NCI-H1694 (cell line): Measurements from ENCODE around the gene CORO2B.
"Not testable (repeated sequence)": the region's sequence is repeated elsewhere in the genome, so short reads cannot be mapped to it uniquely, and the experiment has no call there.

Experiments used
- DNase-seq: peaks from one replicate; lab custom pipeline; 2025; lab: John Stamatoyannopoulos, UW

The CORO2B gene

DNA sequence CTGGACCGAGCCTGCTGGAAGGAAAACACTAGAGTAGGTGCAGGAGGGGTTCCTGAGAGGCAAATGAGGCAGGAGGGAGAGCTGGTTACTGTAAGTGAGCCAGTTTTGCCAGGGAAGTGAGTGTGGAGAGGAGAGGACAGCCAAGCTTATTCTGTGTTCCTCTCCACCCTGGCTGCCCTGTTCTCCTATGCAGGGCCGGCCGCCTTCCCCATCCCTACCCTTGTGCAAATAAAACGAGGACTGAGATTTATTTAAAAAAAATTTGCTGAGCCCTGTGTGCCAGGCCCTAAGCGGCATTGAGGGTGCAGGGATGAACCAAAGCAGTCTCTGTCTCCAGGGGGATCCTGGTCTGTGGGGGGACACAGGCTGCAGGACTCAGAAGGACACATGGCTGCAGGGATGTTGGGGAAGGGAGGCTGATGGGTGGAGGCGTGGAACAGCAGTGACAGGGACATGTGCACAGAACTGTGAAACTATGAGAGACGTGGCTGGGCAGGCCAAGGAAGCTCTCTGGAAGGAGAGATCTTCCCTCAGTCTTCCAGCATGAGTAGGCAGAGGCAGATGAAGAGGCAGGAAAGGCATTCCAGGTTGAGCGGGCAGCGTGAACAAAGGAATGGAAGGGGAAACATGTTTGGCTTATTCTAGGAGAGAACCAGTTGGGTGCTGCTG lies 12.1 kb downstream of the CORO2B start:
- no peak for DNase-seq

- no peak for DNase-seq
Measured at GRCh38 chr15:68592054-68592453, 13.3 kb downstream of the CORO2B start.

GRCh38 chr15:68592544-68592943 lies 13.8 kb downstream of the CORO2B start:
- no peak for DNase-seq

DNA sequence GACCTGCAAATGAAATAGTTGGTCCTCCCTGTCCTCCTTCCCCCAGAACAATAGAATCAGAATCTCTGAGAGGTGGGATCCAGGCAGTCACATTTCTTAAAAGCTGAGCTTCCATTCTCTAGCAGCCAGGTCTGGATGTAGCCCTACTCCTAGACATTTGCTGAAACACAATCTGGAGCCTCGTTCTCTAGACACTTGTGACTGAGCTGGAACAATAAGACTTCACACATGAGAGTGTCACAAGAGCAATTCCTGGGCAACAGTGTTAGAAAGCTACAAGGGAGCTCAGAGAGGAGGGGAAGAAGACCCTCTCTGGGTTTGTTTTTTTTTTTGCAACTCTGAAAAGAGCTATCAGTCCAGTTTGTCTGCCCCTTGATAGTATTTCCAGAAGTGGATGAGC lies 14.5 kb downstream of the CORO2B start:
- no peak for DNase-seq

GRCh38 chr15:68593828-68594532 lies 15.2 kb downstream of the CORO2B start:
- no peak for DNase-seq

DNA sequence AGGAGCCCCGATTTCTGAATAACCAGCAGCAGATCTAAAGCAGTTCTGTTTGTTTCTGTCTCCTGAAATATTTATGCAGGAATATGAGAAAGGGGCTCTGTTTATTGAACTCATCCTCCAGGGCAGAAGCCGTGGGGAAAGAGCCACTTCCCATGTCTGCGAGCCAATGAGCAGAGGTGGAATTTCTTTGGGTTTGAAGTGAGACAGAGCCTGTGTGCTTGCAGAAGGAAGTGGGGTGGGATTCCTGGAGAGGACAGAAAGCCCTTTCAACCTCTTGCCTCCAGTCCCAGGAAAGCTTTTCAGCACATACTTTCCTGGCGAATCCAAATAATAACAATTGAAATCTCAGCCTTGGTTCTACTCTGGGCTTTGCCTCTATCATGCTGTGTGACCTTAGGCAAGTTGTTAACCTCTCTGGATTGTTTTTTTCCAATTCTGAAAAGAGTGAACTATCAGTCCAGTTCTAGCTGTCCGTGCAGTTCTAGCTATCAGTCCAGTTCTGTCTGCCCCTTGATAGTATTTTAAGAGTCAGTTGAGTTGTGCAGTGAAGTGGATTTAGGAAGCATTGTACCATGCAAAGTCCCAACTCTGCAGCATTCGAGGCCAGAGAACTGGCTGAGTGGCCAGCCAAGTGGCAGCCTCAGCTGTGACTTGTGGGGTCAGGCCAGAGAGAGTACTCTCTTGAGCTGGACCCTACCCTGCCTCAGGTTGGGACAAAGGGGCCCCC lies 15.9 kb downstream of the CORO2B start:
- DNase-seq, result no peak

- DNase-seq, result no peak
Measured at GRCh38 chr15:68595260-68595564, 16.4 kb downstream of the CORO2B start.

GRCh38 chr15:68595761-68596160 lies 17.0 kb downstream of the CORO2B start:
- no peak for DNase-seq

- DNase-seq, result no peak
Measured at GRCh38 chr15:68596691-68597090, 17.9 kb downstream of the CORO2B start.

DNA sequence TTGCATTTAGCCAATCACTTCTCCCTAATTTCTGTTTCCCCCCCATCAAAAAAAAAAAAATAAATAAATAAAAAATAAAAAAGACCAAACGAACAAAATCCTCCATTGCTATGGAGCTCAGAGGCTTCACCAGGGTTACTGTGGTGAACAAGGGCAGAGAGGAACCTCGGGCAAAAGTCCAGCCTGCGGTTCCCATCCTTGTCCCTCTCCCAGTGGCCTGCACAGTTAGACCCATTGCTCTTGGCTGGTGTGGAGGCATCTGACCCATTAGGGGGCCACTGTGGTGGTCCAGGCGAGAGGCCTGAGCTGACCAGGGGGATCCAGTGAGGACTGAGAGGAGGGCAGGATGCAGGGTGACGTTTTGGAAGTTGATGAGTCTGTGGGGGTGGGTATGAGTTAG lies 18.8 kb downstream of the CORO2B start:
- no peak for DNase-seq

GRCh38 chr15:68598171-68599152 lies 19.7 kb downstream of the CORO2B start:
- no peak for DNase-seq

DNA sequence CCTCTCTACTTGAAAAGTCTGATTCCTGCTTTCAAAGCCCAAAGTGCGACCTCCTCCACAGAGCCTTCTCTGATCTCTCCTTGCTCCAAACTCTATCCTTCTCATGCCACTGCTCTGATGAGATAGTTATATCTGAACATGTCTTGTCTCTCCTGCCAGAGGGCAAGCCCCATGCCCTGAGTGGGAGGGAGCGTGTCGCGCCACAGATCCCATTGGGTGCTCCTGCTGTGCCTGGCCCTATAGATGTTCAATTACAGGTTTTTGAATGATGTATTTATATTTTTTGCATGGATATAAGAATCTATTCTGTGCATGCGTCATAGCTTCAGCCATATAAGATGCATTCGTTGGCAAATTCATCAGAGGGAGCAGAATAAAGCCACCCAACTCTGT lies 20.4 kb downstream of the CORO2B start:
- DNase-seq, result no peak

DNA sequence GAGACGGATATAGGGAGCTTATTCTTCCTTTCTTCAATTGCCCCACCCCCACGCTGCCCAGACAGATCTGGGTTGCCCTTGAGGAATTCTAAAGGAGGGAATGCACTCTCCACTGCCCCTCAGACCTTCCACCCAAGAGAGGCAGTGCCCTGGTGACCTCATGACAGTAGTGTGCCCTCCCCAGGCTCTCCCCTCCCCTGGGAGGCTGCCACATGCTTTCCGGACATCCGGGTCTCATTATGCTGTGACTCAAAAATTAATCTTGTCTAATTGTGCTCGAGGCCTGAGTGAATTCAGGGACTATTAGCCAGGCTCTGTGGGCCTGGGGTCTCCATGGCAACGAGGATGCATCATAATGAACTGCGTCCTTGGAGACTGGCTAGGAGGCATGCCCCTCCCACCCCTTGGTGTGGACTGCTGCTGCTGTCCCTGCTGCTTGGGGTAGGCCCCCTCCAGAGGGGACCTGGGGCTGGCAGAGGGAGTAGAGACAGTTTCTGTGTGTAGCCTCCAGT lies 20.8 kb downstream of the CORO2B start:
- DNase-seq, result no peak

DNA sequence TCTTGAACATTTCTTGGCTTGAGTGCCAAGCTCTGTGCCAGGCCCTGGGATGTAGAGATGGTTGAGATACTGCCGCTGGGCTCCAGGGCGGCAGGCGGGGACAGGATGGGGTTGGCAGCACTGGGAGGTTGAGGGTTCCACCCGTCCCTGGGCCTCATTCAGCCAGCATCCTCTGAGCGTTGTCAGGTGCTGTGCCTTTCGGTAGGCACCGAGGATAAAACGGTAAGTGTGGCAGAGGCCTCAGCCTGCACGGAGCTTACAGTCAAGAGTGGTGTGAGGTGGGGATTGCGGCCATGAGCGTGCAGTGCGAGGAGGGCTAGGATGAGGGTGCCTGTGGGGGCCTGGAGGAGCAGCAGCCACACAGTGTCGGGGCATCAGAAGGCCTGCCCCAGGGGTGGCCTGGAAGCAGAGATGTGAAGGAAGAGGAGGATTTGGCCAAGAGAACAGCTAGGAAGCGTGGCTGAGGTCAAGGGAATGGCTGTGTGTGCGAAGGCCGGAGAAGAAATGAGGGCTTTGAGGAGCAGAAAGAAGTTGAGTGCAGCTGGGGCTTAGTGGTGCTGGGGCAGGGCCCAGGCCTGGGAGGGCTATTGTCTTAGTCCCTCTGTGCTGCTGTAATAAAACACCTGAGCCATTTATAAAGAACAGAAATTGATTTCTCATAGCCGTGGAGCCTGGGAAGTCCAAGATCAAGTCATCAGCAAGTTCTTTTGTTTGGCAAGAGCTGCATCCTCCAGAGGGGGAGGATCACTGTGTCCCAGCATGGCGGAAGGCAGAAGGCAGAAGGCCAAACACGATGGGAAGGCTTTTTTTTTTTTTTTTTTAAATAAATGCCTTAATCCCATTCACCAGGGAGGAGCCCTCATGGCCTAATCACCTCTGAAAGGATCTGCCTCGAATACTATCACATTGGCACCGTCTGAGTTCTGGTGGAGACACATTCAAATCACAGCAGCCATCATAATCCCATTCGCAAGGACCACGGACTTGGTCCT lies 22.7 kb downstream of the CORO2B start:
- DNase-seq, result no peak

DNA sequence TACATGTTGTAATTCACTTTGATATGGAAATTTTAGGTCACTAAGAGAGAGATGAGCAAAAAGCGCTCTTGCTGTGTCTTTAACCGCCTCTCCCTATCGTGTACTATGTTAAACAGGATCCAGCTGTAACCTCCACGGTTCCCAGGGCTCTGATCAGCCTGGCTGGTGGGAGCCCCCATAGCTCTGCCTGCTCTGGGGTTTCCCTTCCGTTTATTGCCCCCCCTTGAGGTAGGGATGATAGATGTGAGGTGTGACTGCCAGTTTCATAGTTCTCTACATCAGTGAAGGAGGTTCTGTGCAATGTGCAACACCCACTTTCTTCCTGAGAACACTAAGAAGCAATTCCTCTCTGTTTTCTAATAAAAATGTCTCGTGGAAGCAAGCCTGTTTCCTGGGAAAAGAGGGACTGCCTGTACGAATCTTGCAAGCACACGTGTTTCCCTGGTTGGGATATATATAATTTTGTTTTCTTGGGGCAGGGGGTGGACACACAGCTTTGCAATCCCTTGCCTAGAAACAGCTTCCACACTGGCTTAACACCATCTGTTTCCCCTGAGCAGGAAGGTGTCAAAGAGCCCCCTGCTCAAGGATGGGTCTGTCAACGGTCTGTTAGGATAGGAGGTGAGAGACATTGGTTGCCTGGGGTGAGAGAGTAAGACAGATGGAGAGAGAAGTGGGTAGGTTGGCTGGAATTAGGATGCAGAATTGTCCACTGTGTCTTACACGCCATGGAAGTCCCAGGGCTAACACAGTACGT lies 23.8 kb downstream of the CORO2B start:
- no peak for DNase-seq

- no peak for DNase-seq
Measured at GRCh38 chr15:68603216-68603595, 24.4 kb downstream of the CORO2B start.

GRCh38 chr15:68603951-68604350 lies 25.2 kb downstream of the CORO2B start:
- DNase-seq, result no peak

- not testable (repeated sequence) for DNase-seq
Measured at GRCh38 chr15:68604840-68605478, 26.2 kb downstream of the CORO2B start.

DNA sequence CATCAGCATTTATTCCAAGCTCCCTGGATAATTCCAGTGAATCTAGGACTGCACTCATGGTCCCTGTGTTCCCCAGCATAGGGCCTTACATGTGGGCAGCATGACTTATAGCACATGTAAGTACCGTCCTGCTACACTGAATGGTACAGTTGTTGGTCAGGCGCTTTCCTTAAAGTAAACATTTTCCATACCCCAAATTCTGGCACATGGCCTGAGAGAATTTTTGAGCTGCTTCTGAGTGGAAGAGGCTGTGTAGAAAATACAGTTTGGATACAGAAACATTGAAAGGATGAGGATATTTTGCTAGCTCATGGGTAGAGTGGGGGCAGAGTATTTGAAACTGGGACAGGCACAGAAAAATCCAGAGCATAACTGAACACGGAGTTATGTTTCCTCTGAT lies 27.6 kb downstream of the CORO2B start:
- no peak for DNase-seq
